ENCODE measurements around the gene ZFAND3.

The ZFAND3 gene

DNA sequence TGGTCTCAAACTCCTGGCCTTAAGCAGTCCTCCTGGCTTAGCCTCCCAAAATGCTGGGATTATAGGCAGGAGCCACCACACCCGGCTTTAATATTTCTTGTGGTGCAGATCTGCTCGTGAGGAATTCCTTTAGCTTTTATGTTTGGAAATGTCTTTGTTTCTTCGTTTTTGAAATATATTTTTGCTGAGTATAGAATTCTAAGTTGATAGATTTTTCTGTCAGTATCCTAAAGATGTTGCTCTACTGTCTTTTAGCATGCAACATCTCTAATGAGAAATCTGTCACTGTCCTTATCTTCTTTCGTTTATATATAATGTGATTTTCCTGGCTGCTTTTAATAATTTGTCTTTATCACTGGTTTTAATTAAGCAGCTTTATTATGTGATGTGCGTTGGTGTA, 75.1 kb downstream of the ZFAND3 start:
- DNase-seq (ENCODE audit: low read depth in 2 of 2) = no peak

GRCh38 chr6:37897321-37897720, 77.8 kb downstream of the ZFAND3 start:
- no peak for DNase-seq (ENCODE audit: low read depth in 2 of 2)

- no peak for DNase-seq (ENCODE audit: low read depth in 2 of 2)
Observed at GRCh38 chr6:37897818-37898515, 78.4 kb downstream of the ZFAND3 start.

DNA sequence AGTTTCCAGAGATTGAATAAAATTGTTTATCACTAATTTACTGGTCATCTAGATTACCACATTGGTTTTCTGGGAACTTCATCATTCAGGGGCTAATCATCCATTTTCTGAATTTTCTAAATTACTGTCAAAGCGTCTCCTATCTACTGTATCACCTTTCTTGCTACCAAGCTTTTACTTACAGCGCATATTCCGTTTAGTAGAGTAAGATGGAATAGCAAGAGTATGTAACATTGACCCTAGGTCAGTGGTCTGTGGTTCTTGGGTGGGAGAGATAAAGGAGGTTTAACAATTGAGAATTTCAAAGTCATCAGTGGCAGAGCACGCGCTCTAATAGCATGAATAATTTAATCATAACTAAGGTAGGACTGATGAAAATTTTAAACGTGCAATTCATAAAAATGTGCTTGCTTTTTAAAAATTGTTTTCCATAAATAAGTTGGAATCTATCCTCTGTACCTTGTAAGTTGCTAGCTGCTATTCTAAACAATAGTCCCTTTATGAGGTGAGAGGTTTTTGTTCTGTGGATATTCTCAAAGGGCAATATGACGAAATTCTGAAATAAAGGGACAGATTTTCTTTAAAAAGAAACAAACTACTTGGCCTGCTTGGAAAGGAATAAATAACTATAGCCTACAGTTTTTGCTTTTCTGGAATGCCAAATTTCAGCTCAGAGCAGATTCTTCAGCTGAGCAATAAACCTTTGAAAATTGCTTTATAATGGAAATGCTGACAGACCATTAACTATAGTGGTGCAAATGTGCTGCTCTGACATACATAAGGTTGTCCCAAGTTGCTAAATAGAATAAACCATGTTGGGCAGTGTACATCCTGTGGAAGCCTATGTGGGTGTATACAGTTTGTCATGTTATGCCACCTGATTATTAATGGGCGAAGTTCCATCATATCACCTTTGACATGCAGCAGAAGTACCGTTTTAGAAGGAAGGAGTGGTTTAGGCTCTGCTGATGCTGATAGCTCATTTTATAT, 84.1 kb downstream of the ZFAND3 start:
- no peak for DNase-seq (ENCODE audit: low read depth in 2 of 2)

- no peak for DNase-seq (ENCODE audit: low read depth in 2 of 2)
Observed at GRCh38 chr6:37904590-37904989, 85.1 kb downstream of the ZFAND3 start.

DNA sequence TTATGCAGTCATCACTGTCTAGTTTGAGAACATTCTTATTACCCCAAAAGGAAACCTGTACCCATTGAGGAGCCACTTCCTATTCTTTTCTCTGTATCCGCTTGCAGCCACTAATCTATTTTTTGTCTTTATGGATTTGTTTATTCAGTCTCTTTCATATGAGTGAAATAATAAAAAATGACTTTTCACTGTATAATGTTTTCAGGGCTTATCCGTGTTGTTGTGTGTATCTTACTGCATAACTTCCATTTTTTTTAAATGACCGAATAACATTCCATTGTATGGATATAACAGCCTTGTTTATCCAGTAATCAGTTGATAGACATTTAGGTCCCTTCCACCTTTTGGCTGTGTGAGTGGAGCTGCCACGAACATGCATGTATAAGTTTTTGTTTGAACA, 86.6 kb downstream of the ZFAND3 start:
- no peak for DNase-seq (ENCODE audit: low read depth in 2 of 2)

DNA sequence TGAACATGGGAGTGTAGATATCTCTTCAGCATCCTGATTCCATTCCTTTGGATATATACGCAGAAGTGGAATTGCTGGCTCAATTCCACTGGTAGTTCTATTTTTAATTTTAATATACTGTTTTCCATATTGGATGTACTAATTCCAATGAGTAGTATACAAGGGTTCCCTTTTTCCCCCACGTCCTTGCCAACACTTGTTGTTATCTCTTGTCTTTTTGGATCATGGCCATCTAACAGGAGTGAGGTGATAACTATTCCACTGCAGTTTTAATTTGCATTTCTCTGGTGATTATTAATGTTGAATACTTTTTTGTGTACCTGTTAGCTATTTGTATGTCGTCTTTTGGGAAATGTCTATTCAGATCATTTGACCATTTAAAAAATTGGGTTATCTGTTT, 91.5 kb downstream of the ZFAND3 start:
- DNase-seq (ENCODE audit: low read depth in 2 of 2) = no peak

- no peak for DNase-seq (ENCODE audit: low read depth in 2 of 2)
Observed at GRCh38 chr6:37913210-37913609, 93.7 kb downstream of the ZFAND3 start.

DNA sequence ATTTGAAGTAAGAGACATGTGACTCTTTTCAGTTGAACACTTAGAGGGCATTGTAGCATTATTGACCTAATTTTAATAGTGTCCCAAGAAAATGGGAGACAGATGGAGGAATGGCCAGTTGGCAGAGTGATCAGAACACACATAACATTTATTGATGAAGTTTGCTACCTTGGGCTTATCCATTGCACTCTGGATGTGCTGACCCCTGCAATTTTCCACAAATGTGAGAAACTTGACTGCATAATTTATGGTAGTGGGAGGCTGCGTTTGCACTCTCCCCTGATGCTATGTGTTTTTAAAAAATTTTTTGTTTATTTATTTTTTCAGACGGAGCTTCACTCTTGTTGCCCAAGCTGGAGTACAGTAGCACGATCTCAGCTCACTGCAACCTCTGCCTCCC, 95.9 kb downstream of the ZFAND3 start:
- DNase-seq (ENCODE audit: low read depth in 2 of 2) = no peak

DNA sequence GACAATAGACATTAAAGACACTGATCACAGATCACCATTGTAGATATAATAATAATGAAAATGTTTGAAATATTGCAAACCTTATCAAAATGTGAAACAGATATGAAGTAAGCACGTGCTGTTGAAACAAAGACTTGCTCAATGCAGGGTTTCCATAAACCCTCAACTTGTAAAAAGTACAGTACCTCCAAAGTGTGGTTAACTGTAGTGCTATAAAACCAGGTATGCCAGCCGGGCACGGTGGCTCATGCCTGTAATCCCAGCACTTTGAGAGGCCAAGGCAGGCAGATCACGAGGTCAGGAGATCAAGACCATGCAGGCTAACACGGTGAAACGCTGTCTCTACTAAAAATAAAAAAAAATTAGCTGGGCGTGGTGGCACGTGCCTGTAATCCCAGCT, 96.6 kb downstream of the ZFAND3 start:
- no peak for DNase-seq (ENCODE audit: low read depth in 2 of 2)

GRCh38 chr6:37916675-37917074, 97.1 kb downstream of the ZFAND3 start:
- DNase-seq (ENCODE audit: low read depth in 2 of 2) = no peak

GRCh38 chr6:37917566-37917965, 98.0 kb downstream of the ZFAND3 start:
- DNase-seq (ENCODE audit: low read depth in 2 of 2) = no peak

DNA sequence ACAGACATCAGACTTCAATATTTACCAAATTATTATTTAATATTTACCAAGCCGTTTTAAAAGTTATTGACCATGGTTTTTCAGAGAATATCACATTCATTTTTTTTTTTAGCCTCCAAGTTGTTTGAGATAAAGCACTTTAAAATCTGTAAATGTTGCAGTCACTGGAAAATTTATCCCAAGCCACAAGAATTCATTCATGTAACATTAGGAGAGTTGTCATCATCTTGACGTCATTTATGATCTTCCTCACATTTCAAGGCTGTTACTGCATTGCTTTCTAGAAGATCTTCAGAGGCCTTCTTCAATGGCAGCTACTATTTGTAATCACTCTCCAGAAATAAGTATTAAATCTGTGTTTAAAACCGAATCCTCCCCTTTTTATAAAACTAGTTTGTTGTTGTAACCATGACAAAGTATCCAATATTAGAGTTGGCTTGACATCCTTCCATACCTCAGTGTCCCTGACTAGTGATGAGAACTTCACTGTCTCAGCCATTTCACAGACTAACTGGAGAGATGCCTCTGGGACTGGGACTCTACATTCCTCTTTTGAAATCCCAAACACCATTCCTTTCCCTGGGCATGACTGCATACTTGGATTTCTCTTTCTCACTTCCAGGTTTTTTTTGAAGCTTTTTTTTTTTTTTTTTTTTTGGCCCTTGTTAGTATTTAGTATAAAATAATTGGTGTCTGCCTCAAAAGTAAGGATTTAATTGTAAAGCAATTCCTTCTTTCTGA, 100.1 kb downstream of the ZFAND3 start:
- no peak for DNase-seq (ENCODE audit: low read depth in 2 of 2)

GRCh38 chr6:37920667-37921066, 101.1 kb downstream of the ZFAND3 start:
- no peak for DNase-seq (ENCODE audit: low read depth in 2 of 2)

DNA sequence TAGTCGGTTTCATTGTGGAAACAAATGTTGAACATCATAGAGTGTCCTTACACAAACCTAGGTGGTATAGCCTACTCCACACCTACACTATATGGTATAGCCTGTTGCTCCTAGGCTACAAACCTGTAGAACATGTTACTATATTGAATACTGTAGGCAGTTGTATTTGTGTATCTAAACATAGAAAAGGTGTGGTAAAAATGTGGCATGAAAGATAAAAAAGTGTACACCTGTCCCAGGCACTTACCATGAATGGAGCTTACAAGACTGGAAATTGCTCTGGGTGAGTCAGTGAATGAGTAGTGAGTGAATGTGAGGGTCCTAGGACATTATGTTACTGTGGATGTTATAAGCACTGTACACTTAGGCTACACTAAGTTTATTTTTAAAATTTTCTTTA, 103.0 kb downstream of the ZFAND3 start:
- no peak for DNase-seq (ENCODE audit: low read depth in 2 of 2)

DNA sequence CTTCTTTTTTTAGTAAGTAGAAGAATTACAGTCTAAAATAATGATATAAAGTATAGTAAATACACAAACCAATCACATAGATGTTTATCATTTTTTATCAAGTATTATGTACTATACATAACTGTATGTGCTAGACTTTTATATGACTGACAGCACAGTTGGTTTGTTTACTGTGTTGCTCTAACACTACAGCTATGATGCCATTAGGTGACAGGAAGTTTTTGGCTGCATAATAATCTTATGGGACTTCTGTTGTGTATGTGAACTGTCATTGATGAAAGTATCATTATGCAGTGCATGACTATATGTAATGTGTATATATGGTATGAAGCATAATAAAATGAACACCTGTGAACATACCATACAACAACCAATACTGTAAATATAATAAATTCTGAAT, 104.0 kb downstream of the ZFAND3 start:
- DNase-seq (ENCODE audit: low read depth in 2 of 2) = no peak

GRCh38 chr6:37926661-37927060, 107.1 kb downstream of the ZFAND3 start:
- no peak for DNase-seq (ENCODE audit: low read depth in 2 of 2)

- no peak for DNase-seq (ENCODE audit: low read depth in 2 of 2)
Observed at GRCh38 chr6:37928217-37928616, 108.7 kb downstream of the ZFAND3 start.

- DNase-seq (ENCODE audit: low read depth in 2 of 2) = no peak
Observed at GRCh38 chr6:37930288-37930971, 110.9 kb downstream of the ZFAND3 start.

GRCh38 chr6:37931066-37931465, 111.5 kb downstream of the ZFAND3 start:
- no peak for DNase-seq (ENCODE audit: low read depth in 2 of 2)

- DNase-seq (ENCODE audit: low read depth in 2 of 2) = no peak
Observed at GRCh38 chr6:37934276-37934675, 114.7 kb downstream of the ZFAND3 start.

- DNase-seq (ENCODE audit: low read depth in 2 of 2) = no peak
Observed at GRCh38 chr6:37936150-37936549, 116.6 kb downstream of the ZFAND3 start.
